GM12878 (cell line): ENCODE measurements around the gene PDGFD. TPM values are rescaled to one million over a fixed set of nuclear protein-coding genes. Genes with fewer than 3 reads are reported as not detected.

ENCODE experiments used
- ATAC-seq: fragments of 200-7000 bp; cut with Tn5 transposase; 3 replicates; pipeline ENCODE4 v1.9.1; 2020; ENCODE audit warnings: mild to moderate bottlenecking, moderate library complexity
- BruUV-seq: library from RNA; stranded (reverse); fragments of 400-500 nt; replicated peaks from 2 replicates; lab custom pipeline; 2021; lab: Mats Ljungman, UMichigan
- CTCF ChIA-PET: fragments of 300-600 bp; sonication (Branson Sonifier 250); formaldehyde crosslinking; extraction: SDS; loops from one replicate; lab custom pipeline; 2021; ENCODE audit warnings: inconsistent platforms; lab: Yijun Ruan, JAX
- POLR2A ChIA-PET: fragments of 350-600 bp; formaldehyde crosslinking; extraction: SDS; loops from one replicate; lab custom pipeline; 2021; ENCODE audit warnings: inconsistent platforms; lab: Charles Lee
- RAD21 ChIA-PET: fragments of 300-600 bp; sonication (Branson Sonifier 250); formaldehyde crosslinking; loops from one replicate; lab custom pipeline; 2023; ENCODE audit warnings: antibody characterized with exemption; ENCODE audit not compliant: unreplicated experiment; lab: Charles Lee
- SMC1A ChIA-PET: fragments of 300-600 bp; sonication (Branson Sonifier 250); formaldehyde crosslinking; loops from one replicate; lab custom pipeline; 2023; ENCODE audit not compliant: unreplicated experiment, uncharacterized antibody; lab: Charles Lee
- DNase-seq: peaks from one replicate; pipeline ENCODE4 v3.0.0-alpha.2; 2011; ENCODE audit warnings: low read depth, low spot score
- FAIRE-seq: peaks from 3 replicates; lab custom pipeline; 2011; peaks lifted over from hg19 to GRCh38; lab: Jason Lieb, UNC
- H2AFZ ChIP-seq: 2 replicates; pipeline ENCODE4 v1.6.0; 2011; ENCODE audit warnings: low read depth, low read length, control low read depth; ENCODE audit not compliant: control insufficient read depth
- H3K27ac ChIP-seq: 2 replicates; pipeline ENCODE4 v1.5.1; 2011; ENCODE audit warnings: control low read depth; ENCODE audit not compliant: control insufficient read depth, insufficient read depth
- H3K27me3 ChIP-seq, 2 experiments: replicated peaks in 1 of 2; 2 replicates each; pipeline versions ENCODE4 v1.6.0 to v1.6.1; 2011; ENCODE audit warnings: low read length in 1 of 2; ENCODE audit not compliant: control insufficient read depth in 2 of 2, insufficient read depth in 2 of 2
- H3K36me3 ChIP-seq, 2 experiments: 2 replicates each; pipeline ENCODE4 v1.5.1; 2011; ENCODE audit warnings: low read length in 1 of 2; ENCODE audit not compliant: control insufficient read depth in 2 of 2, insufficient read depth in 2 of 2
- H3K4me1 ChIP-seq: 2 replicates; pipeline ENCODE4 v1.6.1; 2011; ENCODE audit warnings: mild to moderate bottlenecking, low read length, moderate library complexity, mixed read lengths; ENCODE audit not compliant: control insufficient read depth, insufficient read depth
- H3K4me2 ChIP-seq: 2 replicates; pipeline ENCODE4 v1.6.0; 2011; ENCODE audit warnings: control low read depth; ENCODE audit not compliant: control insufficient read depth, insufficient read depth
- H3K4me3 ChIP-seq: fragments of 200-600 bp; sonication (generic); 2 replicates; pipeline ENCODE4 v1.5.1; 2016
- H3K79me2 ChIP-seq: 2 replicates; pipeline ENCODE4 v1.6.0; 2011; ENCODE audit warnings: low read length; ENCODE audit not compliant: control insufficient read depth, insufficient read depth
- H3K9ac ChIP-seq: 2 replicates; pipeline ENCODE4 v1.8.0; 2011; ENCODE audit warnings: low read length, control low read depth, mixed read lengths; ENCODE audit not compliant: control insufficient read depth, insufficient read depth
- H3K9me3 ChIP-seq: replicated peaks from 3 replicates; pipeline ENCODE4 v1.5.1; 2011; ENCODE audit warnings: mild to moderate bottlenecking, low read length; ENCODE audit not compliant: control insufficient read depth, insufficient read depth
- H4K20me1 ChIP-seq: 2 replicates; pipeline ENCODE4 v1.6.0; 2011; ENCODE audit not compliant: control insufficient read depth, insufficient read depth
- ATF2 ChIP-seq: IDR thresholded peaks from 2 replicates; pipeline ENCODE4 v1.6.1; 2012; ENCODE audit warnings: low read length, inconsistent platforms
- BACH1 ChIP-seq: fragments of 450-650 bp; IDR thresholded peaks from 2 replicates; pipeline ENCODE4 v1.6.1; 2017; ENCODE audit warnings: mild to moderate bottlenecking, borderline replicate concordance
- CREB1 ChIP-seq: IDR thresholded peaks from 2 replicates; pipeline ENCODE4 v1.6.1; 2012; ENCODE audit warnings: low read depth, mild to moderate bottlenecking, inconsistent platforms
- CTCF ChIP-seq, 3 experiments: IDR thresholded peaks in 2 of 3; conservative IDR thresholded peaks in 1 of 3; 2 replicates each; pipeline ENCODE4 v1.5.1; 2011; ENCODE audit warnings: low read depth in 3 of 3, low read length in 3 of 3, mild to moderate bottlenecking in 3 of 3, control low read depth in 2 of 3, moderate library complexity in 2 of 3, inconsistent platforms in 1 of 3, mixed read lengths in 1 of 3; ENCODE audit not compliant: control insufficient read depth in 2 of 3, insufficient read depth in 1 of 3; ENCODE audit errors: extremely low read depth in 1 of 3
- PAX5 ChIP-seq: IDR thresholded peaks from 2 replicates; pipeline ENCODE4 v1.6.1; 2011; ENCODE audit warnings: low read depth, low read length, borderline replicate concordance
- RAD21 ChIP-seq: IDR thresholded peaks from 2 replicates; pipeline ENCODE4 v1.6.1; 2011; ENCODE audit warnings: mild to moderate bottlenecking, low read depth, low read length, moderate library complexity; ENCODE audit not compliant: insufficient read depth
- RCOR1 ChIP-seq: conservative IDR thresholded peaks from 2 replicates; pipeline ENCODE4 v1.6.1; 2012; ENCODE audit warnings: low read depth, low read length, improper control_type of control experiment
- RFX5 ChIP-seq: IDR thresholded peaks from 2 replicates; pipeline ENCODE4 v1.6.1; 2011; ENCODE audit warnings: low read depth, low read length, improper control_type of control experiment
- TCF12 ChIP-seq: IDR thresholded peaks from 2 replicates; pipeline ENCODE4 v1.6.1; 2011; ENCODE audit warnings: low read depth, mild to moderate bottlenecking, low read length
- WGBS: methylation state at CpG from one replicate; pipeline ENCODE4 v1.1.6; 2016; ENCODE audit warnings: low lambda C conversion rate; ENCODE audit not compliant: insufficient replicate concordance, insufficient coverage; ENCODE audit errors: missing lambda C conversion rate; 5-methylcytosine and 5-hydroxymethylcytosine counted together
- in situ Hi-C: fragments of 300-500 bp; cut with MboI; formaldehyde crosslinking; loops from 9 replicates; pipeline ENCODE4 v1.14.3; 2018; ENCODE audit warnings: mixed read lengths
- intact Hi-C: fragments of 100-400 bp; cut with micrococcal nuclease; formaldehyde crosslinking; loops from one replicate; pipeline ENCODE4 v1.14.2; 2022; ENCODE audit not compliant: unreplicated experiment
- polyA plus RNA-seq, 11 experiments: library from polyadenylated mRNA; depleted of rRNA in 4 of 11; unstranded in 6 of 11; stranded (reverse) in 5 of 11; fragments of >200 nt; fragmentation: Nextera tagmentation in 4 of 11; fragmentation: Illumina TruSeq in 1 of 11; extraction: Ambion mirVana in 4 of 11; extraction: Trizol in 1 of 11; gene quantifications; 1 replicate in 1 of 11; 2 replicates in 10 of 11; pipeline versions ENCODE4 v1.2.1 to v1.2.3, GENCODE V29; 2011 to 2016; ENCODE audit warnings: inconsistent platforms in 2 of 11, missing spikeins in 2 of 11, low read depth in 1 of 11
- total RNA-seq, 4 experiments: library from RNA; depleted of rRNA in 3 of 4; stranded (reverse); fragments of >200 nt in 3 of 4; fragmentation: Illumina TruSeq in 1 of 4; extraction: Trizol in 1 of 4; gene quantifications; 2 replicates each; pipeline versions ENCODE4 v1.2.1 to v1.2.3, GENCODE V29; 2013 to 2021

PDGFD gene
- total and polyA plus RNA-seq, 10 of the 15 experiments (the other 5 are each of a cell fraction or from before 2014, with no cell fraction given): 0.05 to 0.13 TPM; not detected in 8

- POLR2A ChIA-PET: no interaction called here
- no peak for TF ChIP-seq BACH1
- 0 out of 2 replicates have a peak, but pooled peaks have one; percentile 28 for TF ChIP-seq RAD21
- peak; percentile 14 to 28 (median 20); a peak in 4 of 6 replicates for TF ChIP-seq CTCF (IDR thresholded peaks at IDR 0.05 in 2 of 3, conservative IDR thresholded peaks at IDR 0.05 in 1 of 3; ENCODE audit: control insufficient read depth in 2 of 3, extremely low read depth in 1 of 3, insufficient read depth in 1 of 3, low read depth in 3 of 3, low read length in 3 of 3)
- H3K4me2 ChIP-seq: no peak overlapping the region
- H3K4me1 ChIP-seq: peaks cover 5% of the 10 kb centered on the region
- FAIRE-seq (no peak), ATAC-seq (peak; percentile 55; the same call in 2 of the 3 replicates), DNase-seq (no peak)
- no peak overlapping the region for H3K27ac ChIP-seq
- no peaks in the 10 kb centered on the region for H3K79me2 ChIP-seq
- SMC1A ChIA-PET: interaction anchor here (1.0 to 2.3 kb wide), 6 partner anchors 10 to 455 kb away, joined by 3 to 7 read pairs (median 4); no protein-coding TSS in a partner anchor
- H3K4me3 ChIP-seq: no peak overlapping the region
- CTCF ChIA-PET: interaction anchor here (0.8 to 1.8 kb wide), 5 partner anchors 9 to 21 kb away, joined by 3 to 6 read pairs (median 4); no protein-coding TSS in a partner anchor
- no peaks in the 10 kb centered on the region for H3K27me3 ChIP-seq
- H3K36me3 ChIP-seq: no peaks in the 10 kb centered on the region
- H4K20me1 ChIP-seq: no peaks in the 10 kb centered on the region
- intact Hi-C loops (no loop called here), in situ Hi-C loops (no loop called here)
- no peak overlapping the region for H2AFZ ChIP-seq
- H3K9me3 ChIP-seq: no peaks in the 10 kb centered on the region
- RAD21 ChIA-PET: no interaction called here
- H3K9ac ChIP-seq: no peak overlapping the region
- BruUV-seq: no TSS peak
Observed at GRCh38 chr11:103877221-103877620, 286.7 kb downstream of the PDGFD start.

GRCh38 chr11:103875855-103876510 is 288.0 kb downstream of the PDGFD start:
- no peak overlapping the region for H3K4me3 ChIP-seq
- no peak overlapping the region for H3K27ac ChIP-seq
- H3K4me1 ChIP-seq: peaks cover 5% of the 10 kb centered on the region
- WGBS: 19% methylated on average over 2 of the region's 2 CpGs
- H3K79me2 ChIP-seq: no peaks in the 10 kb centered on the region
- ChIA-PET SMC1A (interaction anchor here (1.0 kb wide), 1 partner anchor 32 kb away, joined by 3 read pairs; no protein-coding TSS in a partner anchor), RAD21 (no interaction called here), POLR2A (no interaction called here), CTCF (no interaction called here)
- H4K20me1 ChIP-seq: no peaks in the 10 kb centered on the region
- no peaks in the 10 kb centered on the region for H3K36me3 ChIP-seq
- no peak for DNase-seq
- TF ChIP-seq RFX5 (no peak), ATF2 (no peak), CREB1 (no peak), RCOR1 (no peak), TCF12 (0 out of 2 replicates have a peak, but pooled peaks have one; percentile 12), PAX5 (no peak)
- no peaks in the 10 kb centered on the region for H3K27me3 ChIP-seq
- BruUV-seq: no TSS peak
- peak; percentile 46 for ATAC-seq
- H3K4me2 ChIP-seq: no peak overlapping the region
- no peak overlapping the region for H3K9ac ChIP-seq
- intact Hi-C loops (no loop called here), in situ Hi-C loops (no loop called here)
- no peaks in the 10 kb centered on the region for H3K9me3 ChIP-seq
- no peak overlapping the region for H2AFZ ChIP-seq
- FAIRE-seq: peak; percentile 38
